Measurements from ENCODE around the gene GCGR. TPM values are rescaled to one million over a fixed set of nuclear protein-coding genes. Genes with fewer than 3 reads are reported as not detected.

GCGR gene
- total RNA-seq, 1 experiment from 2014 or later, result 1.6 TPM

DNA sequence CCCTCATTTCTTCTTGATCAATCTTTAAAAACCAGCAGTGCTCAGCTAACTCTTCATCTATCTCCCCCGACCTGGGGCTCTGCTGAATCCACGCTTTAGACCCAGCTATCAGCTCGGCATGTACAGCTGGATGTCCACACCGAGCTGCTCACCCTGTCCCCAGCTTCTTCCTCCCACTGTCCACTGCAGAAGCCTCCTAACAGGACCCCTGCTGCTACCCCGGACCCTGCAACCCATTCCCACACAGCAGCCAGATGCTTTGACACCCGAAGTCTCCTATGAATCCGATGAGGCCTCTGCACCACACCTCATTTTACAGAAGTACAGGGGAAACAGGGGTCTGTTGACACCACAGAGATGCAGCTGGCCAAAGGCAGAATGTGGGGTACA, 13.8 kb downstream of the GCGR start:
- CTCF ChIA-PET, result no interaction called here
- POLR2A ChIA-PET, result no interaction called here
- Histone ChIP-seq H3K27ac (ENCODE audit: low read length) (no peak overlapping the region), H3K36me3 (ENCODE audit: control insufficient read depth, insufficient read depth, low read length) (no peaks in the 10 kb centered on the region), H3K4me3 (ENCODE audit: low read depth in 2 of 2, low read length in 2 of 2) (no peak overlapping the region), H3K9me3 (ENCODE audit: control insufficient read depth, insufficient read depth, low read depth, low read length) (no peaks in the 10 kb centered on the region), H3K27me3 (ENCODE audit: control insufficient read depth, insufficient read depth, low read length) (no peaks in the 10 kb centered on the region), H3K4me1 (ENCODE audit: control insufficient read depth, insufficient read depth, low read length) (peaks cover 19% of the 10 kb centered on the region)
- ATAC-seq (no peak), DNase-seq (ENCODE audit: low read depth, low spot score) (no peak)
- no TSS peak for BruUV-seq (replicated peaks)
- in situ Hi-C loops (cut with HindIII; ENCODE audit: low pct_unique_long_range_greater_than_20kb, low sequenced_read_pairs) (no loop called here), intact Hi-C loops (cut with micrococcal nuclease; ENCODE audit: unreplicated experiment) (no loop called here)
- TF ChIP-seq SIN3A (IDR thresholded peaks at IDR 0.05; ENCODE audit: borderline replicate concordance, insufficient read depth, low read depth, low read length), result no peak
- TF ChIP-seq TCF7L2 (IDR thresholded peaks at IDR 0.05; ENCODE audit: low read depth, low read length), result no peak
- TF ChIP-seq, protein P1, sequence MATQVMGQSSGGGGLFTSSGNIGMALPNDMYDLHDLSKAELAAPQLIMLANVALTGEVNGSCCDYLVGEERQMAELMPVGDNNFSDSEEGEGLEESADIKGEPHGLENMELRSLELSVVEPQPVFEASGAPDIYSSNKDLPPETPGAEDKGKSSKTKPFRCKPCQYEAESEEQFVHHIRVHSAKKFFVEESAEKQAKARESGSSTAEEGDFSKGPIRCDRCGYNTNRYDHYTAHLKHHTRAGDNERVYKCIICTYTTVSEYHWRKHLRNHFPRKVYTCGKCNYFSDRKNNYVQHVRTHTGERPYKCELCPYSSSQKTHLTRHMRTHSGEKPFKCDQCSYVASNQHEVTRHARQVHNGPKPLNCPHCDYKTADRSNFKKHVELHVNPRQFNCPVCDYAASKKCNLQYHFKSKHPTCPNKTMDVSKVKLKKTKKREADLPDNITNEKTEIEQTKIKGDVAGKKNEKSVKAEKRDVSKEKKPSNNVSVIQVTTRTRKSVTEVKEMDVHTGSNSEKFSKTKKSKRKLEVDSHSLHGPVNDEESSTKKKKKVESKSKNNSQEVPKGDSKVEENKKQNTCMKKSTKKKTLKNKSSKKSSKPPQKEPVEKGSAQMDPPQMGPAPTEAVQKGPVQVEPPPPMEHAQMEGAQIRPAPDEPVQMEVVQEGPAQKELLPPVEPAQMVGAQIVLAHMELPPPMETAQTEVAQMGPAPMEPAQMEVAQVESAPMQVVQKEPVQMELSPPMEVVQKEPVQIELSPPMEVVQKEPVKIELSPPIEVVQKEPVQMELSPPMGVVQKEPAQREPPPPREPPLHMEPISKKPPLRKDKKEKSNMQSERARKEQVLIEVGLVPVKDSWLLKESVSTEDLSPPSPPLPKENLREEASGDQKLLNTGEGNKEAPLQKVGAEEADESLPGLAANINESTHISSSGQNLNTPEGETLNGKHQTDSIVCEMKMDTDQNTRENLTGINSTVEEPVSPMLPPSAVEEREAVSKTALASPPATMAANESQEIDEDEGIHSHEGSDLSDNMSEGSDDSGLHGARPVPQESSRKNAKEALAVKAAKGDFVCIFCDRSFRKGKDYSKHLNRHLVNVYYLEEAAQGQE (IDR thresholded peaks at IDR 0.05; ENCODE audit: insufficient read depth in 1 of 2, low read depth in 2 of 2, low read length in 1 of 2), result no peak
- no peak for TF ChIP-seq POLR2AphosphoS5 (IDR thresholded peaks at IDR 0.05; ENCODE audit: low read depth, low read length)
- TF ChIP-seq, protein P2, sequence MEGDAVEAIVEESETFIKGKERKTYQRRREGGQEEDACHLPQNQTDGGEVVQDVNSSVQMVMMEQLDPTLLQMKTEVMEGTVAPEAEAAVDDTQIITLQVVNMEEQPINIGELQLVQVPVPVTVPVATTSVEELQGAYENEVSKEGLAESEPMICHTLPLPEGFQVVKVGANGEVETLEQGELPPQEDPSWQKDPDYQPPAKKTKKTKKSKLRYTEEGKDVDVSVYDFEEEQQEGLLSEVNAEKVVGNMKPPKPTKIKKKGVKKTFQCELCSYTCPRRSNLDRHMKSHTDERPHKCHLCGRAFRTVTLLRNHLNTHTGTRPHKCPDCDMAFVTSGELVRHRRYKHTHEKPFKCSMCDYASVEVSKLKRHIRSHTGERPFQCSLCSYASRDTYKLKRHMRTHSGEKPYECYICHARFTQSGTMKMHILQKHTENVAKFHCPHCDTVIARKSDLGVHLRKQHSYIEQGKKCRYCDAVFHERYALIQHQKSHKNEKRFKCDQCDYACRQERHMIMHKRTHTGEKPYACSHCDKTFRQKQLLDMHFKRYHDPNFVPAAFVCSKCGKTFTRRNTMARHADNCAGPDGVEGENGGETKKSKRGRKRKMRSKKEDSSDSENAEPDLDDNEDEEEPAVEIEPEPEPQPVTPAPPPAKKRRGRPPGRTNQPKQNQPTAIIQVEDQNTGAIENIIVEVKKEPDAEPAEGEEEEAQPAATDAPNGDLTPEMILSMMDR (IDR thresholded peaks at IDR 0.05), result no peak

DNA sequence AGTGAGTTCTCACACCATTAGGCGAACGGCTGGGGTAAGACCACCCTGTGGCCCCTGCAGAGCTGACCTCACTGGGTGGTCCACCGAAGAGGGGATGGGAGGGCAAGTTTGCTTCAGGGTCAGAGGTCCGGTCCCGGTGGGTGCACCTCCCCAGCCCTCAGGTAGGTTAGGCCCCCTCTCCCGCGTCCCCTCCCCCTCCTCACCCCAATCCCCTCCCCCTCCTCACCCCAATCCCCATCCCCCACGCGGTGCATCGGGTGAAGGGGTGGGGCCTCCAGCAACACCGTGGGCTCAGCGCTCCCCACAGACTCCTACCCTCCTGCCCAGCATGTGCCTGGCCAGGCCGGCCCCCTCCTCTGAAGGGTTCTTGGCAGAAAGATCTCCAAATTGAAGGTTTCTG, 15.8 kb downstream of the GCGR start:
- DNase-seq (ENCODE audit: low read depth, low spot score) (no peak), ATAC-seq (no peak)
- ChIA-PET CTCF (interaction anchor here (0.6 kb wide), 1 partner anchor 335 kb away, joined by 3 read pairs; no protein-coding TSS in a partner anchor), POLR2A (no interaction called here)
- TF ChIP-seq, protein P2 (IDR thresholded peaks at IDR 0.05), result no peak
- TF ChIP-seq TCF7L2 (IDR thresholded peaks at IDR 0.05; ENCODE audit: low read depth, low read length), result no peak
- TF ChIP-seq SIN3A (IDR thresholded peaks at IDR 0.05; ENCODE audit: borderline replicate concordance, insufficient read depth, low read depth, low read length), result no peak
- no peak for TF ChIP-seq POLR2AphosphoS5 (IDR thresholded peaks at IDR 0.05; ENCODE audit: low read depth, low read length)
- TF ChIP-seq, protein P1 (IDR thresholded peaks at IDR 0.05; ENCODE audit: insufficient read depth in 1 of 2, low read depth in 2 of 2, low read length in 1 of 2), result no peak
- in situ Hi-C loops (cut with HindIII; ENCODE audit: low pct_unique_long_range_greater_than_20kb, low sequenced_read_pairs), result no loop called here
- intact Hi-C loops (cut with micrococcal nuclease; ENCODE audit: unreplicated experiment), result no loop called here
- Histone ChIP-seq H3K36me3 (ENCODE audit: control insufficient read depth, insufficient read depth, low read length) (no peaks in the 10 kb centered on the region), H3K4me3 (ENCODE audit: low read depth in 2 of 2, low read length in 2 of 2) (no peak overlapping the region), H3K4me1 (ENCODE audit: control insufficient read depth, insufficient read depth, low read length) (peaks cover 19% of the 10 kb centered on the region), H3K27me3 (ENCODE audit: control insufficient read depth, insufficient read depth, low read length) (no peaks in the 10 kb centered on the region), H3K27ac (ENCODE audit: low read length) (no peak overlapping the region), H3K9me3 (ENCODE audit: control insufficient read depth, insufficient read depth, low read depth, low read length) (no peaks in the 10 kb centered on the region)
- BruUV-seq (replicated peaks), result no TSS peak

Measured in Panc1 (cell line).